Measurements from ENCODE around the gene MRM3.
"Not testable (repeated sequence)": the region's sequence is repeated elsewhere in the genome, so short reads cannot be mapped to it uniquely, and the experiment has no call there.

The MRM3 gene

DNA sequence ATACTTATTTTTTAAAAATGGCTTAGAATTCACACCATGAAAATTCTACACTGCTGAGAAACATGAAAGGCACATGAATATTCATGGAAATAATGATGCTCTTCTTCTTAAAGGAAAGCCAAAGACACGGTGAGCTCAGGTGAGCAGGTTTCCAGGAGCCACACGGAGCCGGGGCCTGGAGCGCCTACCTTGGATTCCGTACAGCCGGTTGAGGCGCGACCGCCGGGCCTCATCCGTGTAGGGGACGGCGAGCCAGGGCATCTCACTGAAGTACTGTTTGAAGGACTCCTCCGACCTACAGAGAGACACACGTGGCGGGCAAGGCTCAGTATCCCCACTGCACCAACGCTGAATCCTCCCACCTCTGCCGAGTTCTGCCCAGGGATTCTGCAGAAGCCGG lies 37.1 kb downstream of the MRM3 start:
- TF ChIP-seq, protein P1, sequence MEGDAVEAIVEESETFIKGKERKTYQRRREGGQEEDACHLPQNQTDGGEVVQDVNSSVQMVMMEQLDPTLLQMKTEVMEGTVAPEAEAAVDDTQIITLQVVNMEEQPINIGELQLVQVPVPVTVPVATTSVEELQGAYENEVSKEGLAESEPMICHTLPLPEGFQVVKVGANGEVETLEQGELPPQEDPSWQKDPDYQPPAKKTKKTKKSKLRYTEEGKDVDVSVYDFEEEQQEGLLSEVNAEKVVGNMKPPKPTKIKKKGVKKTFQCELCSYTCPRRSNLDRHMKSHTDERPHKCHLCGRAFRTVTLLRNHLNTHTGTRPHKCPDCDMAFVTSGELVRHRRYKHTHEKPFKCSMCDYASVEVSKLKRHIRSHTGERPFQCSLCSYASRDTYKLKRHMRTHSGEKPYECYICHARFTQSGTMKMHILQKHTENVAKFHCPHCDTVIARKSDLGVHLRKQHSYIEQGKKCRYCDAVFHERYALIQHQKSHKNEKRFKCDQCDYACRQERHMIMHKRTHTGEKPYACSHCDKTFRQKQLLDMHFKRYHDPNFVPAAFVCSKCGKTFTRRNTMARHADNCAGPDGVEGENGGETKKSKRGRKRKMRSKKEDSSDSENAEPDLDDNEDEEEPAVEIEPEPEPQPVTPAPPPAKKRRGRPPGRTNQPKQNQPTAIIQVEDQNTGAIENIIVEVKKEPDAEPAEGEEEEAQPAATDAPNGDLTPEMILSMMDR (IDR thresholded peaks at IDR 0.05; ENCODE audit: low read depth, low read length, missing control alignments), result no peak
- no peak for DNase-seq (ENCODE audit: extremely low read depth, low read depth)
- no peak overlapping the region for H3K4me3 ChIP-seq (replicated peaks; ENCODE audit: low read depth, low read length)

DNA sequence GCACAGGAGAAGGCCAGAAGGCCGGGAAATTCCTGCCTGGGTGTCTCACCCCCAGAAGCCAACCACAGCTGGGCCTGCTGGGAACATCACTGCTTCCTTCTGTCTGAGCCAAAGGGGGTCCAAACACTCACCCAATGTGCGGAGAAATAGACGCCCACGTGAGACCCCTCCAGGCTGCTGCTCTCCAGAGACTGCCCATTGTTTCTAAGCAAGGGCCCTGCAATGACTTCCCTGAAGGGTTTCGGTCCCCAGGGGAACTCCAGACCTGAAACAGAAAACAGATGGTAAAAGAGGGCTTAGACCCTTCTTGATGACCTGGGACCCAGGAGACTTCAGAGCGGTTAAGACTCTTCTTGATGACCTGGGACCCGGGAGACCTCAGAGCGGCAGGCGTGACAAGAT lies 41.3 kb downstream of the MRM3 start:
- TF ChIP-seq, protein P1 (IDR thresholded peaks at IDR 0.05; ENCODE audit: low read depth, low read length, missing control alignments), result no peak
- no peak overlapping the region for H3K4me3 ChIP-seq (replicated peaks; ENCODE audit: low read depth, low read length)
- no peak for DNase-seq (ENCODE audit: extremely low read depth, low read depth)

DNA sequence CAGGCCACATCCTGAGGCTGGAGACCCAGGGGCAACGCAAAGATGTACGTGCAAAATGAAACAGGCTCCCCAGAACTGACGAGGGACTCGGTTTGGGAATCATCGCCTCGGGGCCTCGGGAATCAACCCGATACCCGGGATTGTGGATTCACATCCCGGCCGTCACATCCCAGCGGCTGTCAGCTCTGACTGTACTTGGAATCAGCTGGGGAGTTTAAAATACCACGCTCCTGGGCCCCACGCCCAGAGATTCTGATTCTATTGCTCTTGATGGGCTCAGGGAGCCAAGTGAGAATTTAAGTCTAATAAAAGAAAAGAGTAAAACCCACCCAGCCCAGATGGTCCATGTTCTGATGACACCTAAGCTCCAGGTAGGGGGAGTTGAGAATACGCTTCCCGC lies 42.2 kb downstream of the MRM3 start:
- TF ChIP-seq, protein P1 (IDR thresholded peaks at IDR 0.05; ENCODE audit: low read depth, low read length, missing control alignments), result no peak
- DNase-seq (ENCODE audit: extremely low read depth, low read depth), result no peak
- no peak overlapping the region for H3K4me3 ChIP-seq (replicated peaks; ENCODE audit: low read depth, low read length)

DNA sequence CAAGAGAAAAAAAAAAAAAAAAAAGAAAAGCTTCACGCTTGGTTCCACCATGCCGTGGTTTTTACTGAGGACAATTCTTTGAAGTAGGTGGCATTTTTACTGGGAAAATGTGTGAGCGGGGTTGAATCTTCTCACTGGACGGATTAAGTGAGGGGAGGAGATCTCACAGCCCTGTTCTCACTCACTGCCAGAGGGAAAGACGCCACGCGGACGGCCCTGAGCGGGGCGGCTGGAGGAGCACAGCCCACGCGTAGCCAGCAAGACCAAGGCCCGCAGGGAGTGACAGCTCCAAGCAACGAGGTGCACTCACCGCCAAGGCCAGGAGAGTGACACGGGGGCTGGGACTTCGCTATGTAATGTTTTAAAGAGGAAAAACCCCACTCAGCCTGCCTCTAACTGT lies 43.1 kb downstream of the MRM3 start:
- no peak overlapping the region for H3K4me3 ChIP-seq (replicated peaks; ENCODE audit: low read depth, low read length)
- TF ChIP-seq, protein P1 (IDR thresholded peaks at IDR 0.05; ENCODE audit: low read depth, low read length, missing control alignments), result no peak

DNA sequence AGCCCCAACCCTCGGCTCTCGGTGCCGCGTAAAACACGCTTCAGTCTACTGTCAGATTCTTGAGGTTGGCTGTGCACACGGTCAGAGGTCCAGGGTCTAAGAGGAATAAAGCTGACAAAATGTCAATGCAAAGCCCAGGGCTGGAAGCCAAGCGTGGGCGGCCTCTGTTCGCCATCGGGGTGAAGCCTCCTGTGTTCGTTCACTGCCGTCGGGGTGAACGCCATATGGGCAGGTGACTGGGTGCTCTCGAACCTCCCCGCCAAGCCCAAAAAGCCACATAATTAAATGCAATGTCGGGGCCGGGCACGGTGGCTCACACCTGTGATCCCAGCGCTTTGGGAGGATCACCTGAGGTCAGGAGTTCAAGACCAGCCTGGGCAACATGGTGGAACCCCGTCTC lies 44.6 kb downstream of the MRM3 start:
- DNase-seq (ENCODE audit: extremely low read depth, low read depth), result no peak
- TF ChIP-seq, protein P1 (IDR thresholded peaks at IDR 0.05; ENCODE audit: low read depth, low read length, missing control alignments), result no peak
- H3K4me3 ChIP-seq (replicated peaks; ENCODE audit: low read depth, low read length), result no peak overlapping the region

More for the DNA sequence above, 43.1 kb downstream of the MRM3 start:
- no peak for DNase-seq (ENCODE audit: extremely low read depth, low read depth)

DNA sequence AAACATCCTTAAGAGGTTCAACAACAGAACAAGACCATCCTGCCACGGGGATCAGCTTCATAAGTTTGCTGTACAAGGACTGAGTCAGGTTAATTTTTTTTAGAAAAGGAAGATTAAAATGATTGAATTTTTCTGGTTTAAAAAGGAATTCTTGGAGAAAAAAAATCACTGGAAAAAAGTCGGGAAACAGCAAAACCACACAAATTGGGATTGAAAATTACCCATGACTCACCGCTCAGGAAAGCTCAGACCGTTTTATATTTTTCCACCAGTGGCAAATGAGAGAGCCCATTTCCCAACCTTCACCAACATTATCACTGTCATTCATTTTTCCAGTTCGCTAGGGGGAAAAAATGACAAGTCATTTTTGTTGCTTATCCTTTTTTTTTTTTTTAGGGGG lies 46.6 kb downstream of the MRM3 start:
- DNase-seq (ENCODE audit: extremely low read depth, low read depth), result no peak
- TF ChIP-seq, protein P1 (IDR thresholded peaks at IDR 0.05; ENCODE audit: low read depth, low read length, missing control alignments), result no peak
- H3K4me3 ChIP-seq (replicated peaks; ENCODE audit: low read depth, low read length), result no peak overlapping the region

DNA sequence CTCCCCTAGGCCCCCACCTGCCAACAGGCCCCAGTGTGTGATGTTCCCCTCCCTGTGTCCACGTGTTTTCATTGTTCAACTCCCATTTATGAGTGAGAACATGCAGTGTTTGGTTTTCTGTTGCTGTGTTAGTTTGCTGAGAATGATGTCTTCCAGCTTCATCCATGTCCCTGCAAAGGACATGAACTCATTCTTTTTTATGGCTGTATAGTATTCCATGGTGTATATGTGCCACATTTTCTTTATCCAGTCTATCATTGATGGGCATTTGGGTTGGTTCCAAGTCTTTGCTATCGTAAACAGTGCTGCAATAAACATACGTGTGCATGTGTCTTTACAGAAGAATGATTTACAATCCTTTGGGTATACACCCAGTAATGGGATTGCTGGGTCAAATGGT lies 47.5 kb downstream of the MRM3 start:
- not testable (repeated sequence) for H3K4me3 ChIP-seq (replicated peaks; ENCODE audit: low read depth, low read length); DNase-seq (ENCODE audit: extremely low read depth, low read depth)

Measured in HFF-Myc (cell line).